Panc1 (cell line): ENCODE data around the gene RNU1-1.
"Not testable (repeated sequence)": the region's sequence is repeated elsewhere in the genome, so short reads cannot be mapped to it uniquely, and the experiment has no call there.

Experiments used
- CTCF ChIP-seq: fragments of 450-650 bp; IDR thresholded peaks from 2 replicates; pipeline ENCODE4 v1.5.1; 2017; ENCODE audit warnings: mild to moderate bottlenecking
- POLR2AphosphoS5 ChIP-seq: IDR thresholded peaks from 2 replicates; pipeline ENCODE4 v1.6.1; 2012; ENCODE audit warnings: mild to moderate bottlenecking, low read depth, low read length, moderate library complexity

DNA sequence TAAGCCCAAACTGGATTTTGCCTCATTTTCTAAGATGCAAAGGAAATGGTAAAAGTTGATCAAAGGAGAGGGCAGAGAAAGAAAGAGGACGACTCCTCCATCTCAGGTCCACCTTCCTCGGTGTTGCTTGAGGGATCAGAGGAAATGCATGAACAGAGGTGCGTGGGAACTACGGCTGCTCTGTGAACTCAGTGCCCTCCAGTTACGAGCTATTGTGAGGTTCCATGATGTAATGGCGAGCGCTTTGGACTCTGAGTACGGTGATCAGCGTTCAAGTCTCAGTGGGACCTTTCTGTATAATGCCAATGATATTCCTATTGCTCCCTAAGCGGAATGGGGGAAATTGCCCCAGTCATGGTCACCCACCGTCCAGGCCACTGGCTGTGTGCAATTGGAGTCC lies 39.2 kb upstream of the RNU1-1 start:
- TF ChIP-seq CTCF, POLR2AphosphoS5: not testable (repeated sequence)
